GM18870 (cell line): ENCODE data around the gene SLC2A5.

Source experiments
- ATAC-seq: cut with Tn5 transposase; IDR thresholded peaks from one replicate; pipeline ENCODE4 v1.9.1; 2021; ENCODE audit warnings: moderate library complexity; ENCODE audit not compliant: unreplicated experiment

SLC2A5 gene

GRCh38 chr1:9062846-9063245 is 6.6 kb downstream of the SLC2A5 start:
- no peak for ATAC-seq

GRCh38 chr1:9062021-9062471 is 7.4 kb downstream of the SLC2A5 start:
- no peak for ATAC-seq

GRCh38 chr1:9061252-9061960 is 8.0 kb downstream of the SLC2A5 start:
- ATAC-seq: no peak

- no peak for ATAC-seq
These were observed 9.3 kb downstream of the SLC2A5 start for GRCh38 chr1:9059891-9060744.

- ATAC-seq: no peak
These were observed 11.0 kb downstream of the SLC2A5 start for GRCh38 chr1:9058465-9058864.

GRCh38 chr1:9057851-9058250 is 11.6 kb downstream of the SLC2A5 start:
- no peak for ATAC-seq

- no peak for ATAC-seq
These were observed 17.0 kb downstream of the SLC2A5 start for GRCh38 chr1:9052272-9053049.

GRCh38 chr1:9051379-9051778 is 18.1 kb downstream of the SLC2A5 start:
- no peak for ATAC-seq

GRCh38 chr1:9050803-9051202 is 18.6 kb downstream of the SLC2A5 start:
- no peak for ATAC-seq

- ATAC-seq: no peak
These were observed 20.9 kb downstream of the SLC2A5 start for GRCh38 chr1:9048551-9048950.

GRCh38 chr1:9047019-9047418 is 22.4 kb downstream of the SLC2A5 start:
- no peak for ATAC-seq

- ATAC-seq: no peak
These were observed 23.4 kb downstream of the SLC2A5 start for GRCh38 chr1:9045861-9046510.

GRCh38 chr1:9044236-9044635 is 25.2 kb downstream of the SLC2A5 start:
- ATAC-seq: no peak

- no peak for ATAC-seq
These were observed 27.2 kb downstream of the SLC2A5 start for GRCh38 chr1:9042272-9042671.

- no peak for ATAC-seq
These were observed 28.2 kb downstream of the SLC2A5 start for GRCh38 chr1:9041116-9041779.

- ATAC-seq: no peak
These were observed 28.8 kb downstream of the SLC2A5 start for GRCh38 chr1:9040659-9041030.

- no peak for ATAC-seq
These were observed 29.4 kb downstream of the SLC2A5 start for GRCh38 chr1:9039761-9040658.

- no peak for ATAC-seq
These were observed 30.3 kb downstream of the SLC2A5 start for GRCh38 chr1:9038881-9039760.

GRCh38 chr1:9038338-9038650 is 31.1 kb downstream of the SLC2A5 start:
- ATAC-seq: no peak
